NK-92 (cell line): ENCODE measurements around the gene TMPRSS2.

Experiments
- DNase-seq: peaks from one replicate; lab custom pipeline; 2025; ENCODE audit not compliant: unreplicated experiment; lab: John Stamatoyannopoulos, UW

The TMPRSS2 gene

GRCh38 chr21:41451753-41452676, 55.9 kb downstream of the TMPRSS2 start:
- no peak for DNase-seq

DNA sequence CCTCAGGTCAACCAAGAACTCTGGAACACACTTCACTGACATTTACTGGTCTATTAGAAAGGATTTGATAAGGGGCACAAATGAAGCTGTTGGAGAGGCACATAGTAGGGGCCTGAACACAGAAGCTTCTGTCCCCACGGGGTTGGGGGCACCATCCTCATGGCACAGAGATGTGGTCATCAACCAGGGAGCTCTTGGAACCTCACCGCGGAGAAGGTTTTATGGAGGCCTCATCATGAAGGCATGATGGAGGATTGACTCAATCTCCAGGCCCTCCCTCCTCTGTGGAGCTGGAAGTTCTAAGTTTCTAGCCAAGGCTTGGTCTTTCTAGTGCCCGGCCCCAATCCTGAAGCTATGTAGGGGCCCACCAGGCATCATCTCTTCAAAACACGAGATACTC, 58.3 kb downstream of the TMPRSS2 start:
- DNase-seq, result no peak

DNA sequence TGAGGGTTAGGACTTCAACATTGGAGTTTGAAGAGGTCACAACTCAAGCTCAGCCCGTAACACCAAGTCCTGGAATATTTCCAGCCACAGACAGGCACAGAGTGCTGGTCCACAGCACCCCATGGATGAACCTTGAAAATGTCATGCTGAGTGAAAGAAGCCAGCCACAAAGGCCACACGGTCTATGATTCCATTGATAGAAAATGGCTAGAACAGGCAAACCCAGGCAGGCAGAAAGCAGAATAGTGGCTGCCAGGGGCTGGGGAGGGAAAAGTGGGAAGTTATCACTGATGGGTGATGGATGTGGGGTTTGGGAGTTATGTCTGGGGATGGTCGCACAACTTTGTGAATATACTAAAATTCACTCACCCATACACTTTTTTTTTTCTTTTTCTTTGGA, 60.6 kb downstream of the TMPRSS2 start:
- no peak for DNase-seq

- DNase-seq, result no peak
These were observed 61.4 kb downstream of the TMPRSS2 start for GRCh38 chr21:41446586-41446985.

DNA sequence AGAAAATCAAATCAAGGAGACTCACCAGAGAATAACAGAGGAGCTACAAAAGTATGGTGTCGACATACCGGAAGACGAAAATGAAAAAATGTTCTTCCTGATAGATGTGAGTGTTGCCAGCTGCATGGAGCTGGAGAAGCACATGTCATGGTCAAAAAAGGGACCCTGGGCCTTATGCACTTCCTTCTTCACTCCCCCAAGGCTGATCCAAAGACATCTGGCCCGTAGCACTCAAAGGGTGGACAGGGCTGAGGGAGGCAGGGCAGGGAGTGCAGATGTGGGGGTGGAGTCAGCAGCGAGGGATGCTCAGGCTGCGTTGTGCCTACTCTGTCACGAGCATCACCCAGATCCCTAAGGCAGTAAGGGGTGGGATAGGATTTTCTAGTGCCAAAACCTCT, 62.5 kb downstream of the TMPRSS2 start:
- DNase-seq, result no peak

DNA sequence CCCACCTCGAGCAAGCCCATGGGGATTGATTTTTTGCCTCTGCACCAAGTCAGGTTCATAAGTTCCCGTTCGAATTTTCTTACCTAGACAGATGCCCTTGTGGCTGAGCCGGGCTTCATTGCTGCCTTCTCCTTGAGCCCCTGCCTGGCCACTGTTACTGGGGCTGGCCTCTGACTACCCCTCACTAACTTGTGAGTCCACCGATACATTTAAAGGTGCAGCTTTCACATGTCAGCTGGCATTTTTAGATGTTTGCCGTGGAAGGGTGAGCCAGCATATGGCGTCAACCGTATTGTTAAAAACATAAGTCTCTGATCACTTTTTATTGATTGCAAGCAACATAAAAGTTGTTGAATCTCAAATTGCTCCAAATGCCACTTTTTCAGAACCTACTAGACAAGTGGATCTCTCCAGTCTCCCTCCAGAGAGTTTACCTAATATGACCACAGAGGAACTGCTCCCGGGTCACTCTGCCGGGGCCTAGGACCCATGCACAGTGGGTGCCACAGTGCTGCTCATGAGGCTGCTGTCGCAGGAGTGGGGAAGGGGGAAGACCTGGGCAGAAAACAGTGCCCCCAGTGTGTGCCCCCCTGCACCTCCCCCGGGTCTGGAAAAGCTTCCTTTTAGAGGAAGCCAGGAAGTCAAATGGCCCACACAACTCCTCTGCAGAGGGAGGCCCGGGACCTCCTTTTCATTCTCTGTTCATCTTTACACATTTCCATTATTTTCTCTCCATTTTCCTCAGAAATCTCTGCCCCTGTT, 63.1 kb downstream of the TMPRSS2 start:
- DNase-seq, result no peak

DNA sequence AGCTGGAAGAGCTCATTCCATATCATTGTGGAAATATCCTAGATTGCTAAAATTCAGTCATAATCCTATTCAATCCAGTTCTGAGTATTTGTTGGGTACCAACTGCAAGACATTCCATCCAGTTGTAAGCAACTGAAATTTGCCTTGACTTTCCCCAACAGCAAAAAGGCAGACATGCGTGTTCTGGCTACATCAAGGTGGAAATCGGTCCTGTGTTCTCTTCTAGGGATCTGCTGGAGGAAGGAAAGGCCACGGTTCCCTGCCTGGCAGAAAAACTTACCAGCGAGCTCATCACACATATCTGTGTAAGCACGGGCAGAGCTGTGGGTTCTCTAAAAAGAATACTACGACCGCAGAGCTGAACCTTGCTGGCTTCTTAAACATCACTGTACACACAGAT, 64.4 kb downstream of the TMPRSS2 start:
- DNase-seq, result no peak

- DNase-seq, result no peak
These were observed 65.3 kb downstream of the TMPRSS2 start for GRCh38 chr21:41442481-41443186.

- no peak for DNase-seq
These were observed 66.4 kb downstream of the TMPRSS2 start for GRCh38 chr21:41441546-41441945.

GRCh38 chr21:41439248-41439647, 68.7 kb downstream of the TMPRSS2 start:
- no peak for DNase-seq

DNA sequence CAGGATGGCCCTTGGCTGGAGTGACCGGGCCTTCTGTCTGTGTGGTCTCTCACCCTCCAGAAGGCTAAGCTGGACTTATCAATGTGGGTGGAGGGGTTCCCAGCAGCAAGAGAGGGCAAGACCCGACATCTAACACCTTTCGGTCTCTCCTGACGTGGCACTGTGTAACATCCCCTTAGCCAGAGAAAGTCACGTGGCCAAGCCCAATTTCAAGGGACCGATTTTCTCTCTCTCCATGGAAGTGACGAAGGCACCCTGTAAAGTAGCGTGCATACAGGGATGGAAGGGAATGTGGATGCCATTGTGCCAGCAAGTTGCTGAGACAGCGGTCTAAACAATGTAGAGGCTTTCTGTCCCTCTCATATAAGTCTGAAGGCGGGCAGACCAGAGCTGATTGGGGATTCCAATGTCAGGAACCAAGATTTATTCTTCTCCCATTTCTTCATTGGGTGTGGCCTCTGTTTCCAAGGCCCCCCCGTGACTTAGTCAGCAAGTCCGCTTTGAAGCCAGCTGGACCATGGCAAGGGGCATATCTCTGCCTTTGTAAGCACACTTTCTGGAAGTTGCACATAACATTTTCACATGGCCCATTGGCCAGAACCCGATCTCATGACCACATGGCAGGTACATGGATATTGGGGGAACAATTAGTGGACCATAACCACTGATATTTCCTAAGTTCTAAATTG, 69.4 kb downstream of the TMPRSS2 start:
- DNase-seq, result no peak

DNA sequence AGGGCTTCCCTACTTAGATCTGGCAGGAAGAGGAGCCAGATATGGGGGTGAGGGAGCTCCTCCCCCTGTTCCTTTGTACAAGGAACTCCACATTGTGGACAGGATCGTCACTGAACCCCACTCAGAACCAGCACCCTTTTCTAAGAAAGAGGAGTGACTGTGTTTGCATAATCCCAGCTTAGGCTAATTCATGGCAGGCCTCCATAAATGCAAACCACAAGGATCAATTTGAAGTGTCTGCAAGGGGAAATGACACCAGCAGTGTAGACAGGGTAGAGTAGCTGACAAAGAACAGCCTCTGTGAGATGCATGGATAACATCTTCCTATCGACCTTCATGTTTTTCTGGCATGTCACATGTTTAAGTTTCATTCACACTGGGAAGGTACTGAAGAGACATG, 70.2 kb downstream of the TMPRSS2 start:
- DNase-seq, result no peak

DNA sequence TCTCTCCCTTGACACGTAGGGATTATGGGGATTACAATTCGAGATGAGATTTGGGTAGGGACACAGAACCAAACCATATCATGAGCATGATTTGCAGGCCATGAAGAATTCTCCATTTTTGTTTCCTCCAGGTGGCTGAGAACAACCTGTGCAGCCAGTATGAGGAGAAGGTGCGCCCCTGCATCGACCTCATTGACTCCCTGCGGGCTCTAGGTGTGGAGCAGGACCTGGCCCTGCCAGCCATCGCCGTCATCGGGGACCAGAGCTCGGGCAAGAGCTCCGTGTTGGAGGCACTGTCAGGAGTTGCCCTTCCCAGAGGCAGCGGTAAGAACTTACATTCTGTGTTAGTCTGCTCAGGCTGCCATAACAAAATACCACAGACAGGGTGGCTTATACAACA, 72.3 kb downstream of the TMPRSS2 start:
- DNase-seq, result no peak

- no peak for DNase-seq
These were observed 74.4 kb downstream of the TMPRSS2 start for GRCh38 chr21:41433566-41433965.

DNA sequence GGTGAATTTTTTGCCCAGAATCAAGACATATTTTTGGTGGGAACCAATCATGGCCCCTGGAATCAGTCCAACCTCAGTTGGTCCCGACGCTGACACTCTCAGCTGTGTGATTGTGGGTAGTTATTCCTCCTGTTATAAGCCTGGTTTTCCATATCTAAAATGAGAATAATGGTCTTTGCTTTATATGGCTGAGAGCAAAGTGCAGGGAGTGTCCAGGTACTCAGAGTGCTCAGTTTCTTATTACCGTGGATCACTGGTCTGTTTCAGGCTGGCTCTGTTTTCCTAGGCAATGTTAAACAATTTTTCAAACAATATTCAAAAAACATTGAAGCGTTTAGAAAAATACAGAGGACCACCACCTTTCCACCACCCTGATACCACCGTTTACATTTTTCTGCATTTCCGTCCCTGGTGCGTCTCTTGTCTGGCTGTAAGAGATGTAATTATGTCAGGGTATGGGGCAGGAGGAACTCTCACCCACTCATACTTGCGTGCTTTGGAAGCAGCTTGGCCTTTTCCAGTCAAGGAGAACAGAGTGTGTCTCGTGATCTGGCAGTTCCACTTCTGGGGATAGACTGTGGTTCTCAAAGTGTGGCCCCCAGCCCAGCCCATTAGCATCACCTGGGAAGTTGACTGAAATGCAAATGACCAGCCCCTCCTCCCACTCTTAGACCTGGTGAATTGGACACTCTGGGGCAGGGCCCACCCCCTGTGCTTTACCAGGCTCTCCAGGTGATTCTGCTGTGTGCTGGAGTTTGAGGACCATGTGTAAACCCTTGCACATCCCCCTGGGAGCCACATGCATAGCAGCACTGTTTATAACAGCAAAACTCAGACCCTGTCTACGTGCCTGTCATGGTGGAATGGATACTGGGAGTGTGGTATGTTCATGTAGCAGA, 75.1 kb downstream of the TMPRSS2 start:
- no peak for DNase-seq

- DNase-seq, result no peak
These were observed 76.0 kb downstream of the TMPRSS2 start for GRCh38 chr21:41431788-41432548.

- no peak for DNase-seq
These were observed 78.0 kb downstream of the TMPRSS2 start for GRCh38 chr21:41429925-41430491.

GRCh38 chr21:41429305-41429704, 78.7 kb downstream of the TMPRSS2 start:
- no peak for DNase-seq

DNA sequence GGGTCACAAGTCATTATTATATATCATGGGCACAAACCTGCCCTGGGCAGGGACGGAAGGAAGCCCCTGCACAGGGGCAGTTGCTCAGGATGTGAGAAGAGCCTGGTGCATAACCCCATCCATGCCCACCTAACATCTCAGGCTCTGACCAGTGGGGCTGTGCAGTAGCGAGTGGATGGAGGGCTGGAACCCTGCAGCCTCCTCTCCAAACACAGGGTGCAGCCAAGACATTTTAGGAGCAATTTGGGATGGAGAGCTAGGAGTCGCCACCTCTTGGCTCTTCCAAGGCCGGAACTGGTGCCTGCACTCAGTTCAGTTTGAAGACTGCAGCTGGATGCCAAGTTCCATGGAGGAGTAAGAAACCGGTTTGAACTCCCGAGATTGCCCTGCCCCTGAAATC, 79.1 kb downstream of the TMPRSS2 start:
- DNase-seq, result no peak
